ENCODE data around the gene HSP90AB1. TPM values are rescaled to one million over a fixed set of nuclear protein-coding genes. Genes with fewer than 3 reads are reported as not detected.

The HSP90AB1 gene
- total and polyA plus RNA-seq, 2 donors: 252 to 772 TPM

GRCh38 chr6:44220913-44221290, 26.0 kb upstream of the HSP90AB1 start:
- H3K27me3 ChIP-seq (ENCODE audit: control insufficient read depth in 2 of 2, insufficient read depth in 1 of 2, low read length in 1 of 2): no peaks in the 10 kb centered on the region
- over 99% methylated on average over 4 of the region's 4 CpGs for WGBS
- peaks cover 56 to 92% of the 10 kb centered on the region in 2 donors for H3K4me1 ChIP-seq (ENCODE audit: control insufficient read depth in 2 of 2, insufficient read depth in 2 of 2, low read length in 2 of 2)
- no peaks in the 10 kb centered on the region for H3K9me3 ChIP-seq (ENCODE audit: control insufficient read depth in 2 of 2, insufficient read depth in 1 of 2, low read length in 1 of 2)
- peak overlapping the region; percentile 74 to 91 for H3K27ac ChIP-seq (ENCODE audit: low read depth in 1 of 2, low read length in 1 of 2)
- no peak overlapping the region for H3K4me3 ChIP-seq (ENCODE audit: low read length in 2 of 2)
- no peaks in the 10 kb centered on the region for H3K36me3 ChIP-seq (ENCODE audit: control insufficient read depth in 2 of 2, insufficient read depth in 2 of 2, low read length in 1 of 2)
- no peak for DNase-seq (ENCODE audit: low read depth in 6 of 9, low spot score in 9 of 9)

- H3K27me3 ChIP-seq (ENCODE audit: control insufficient read depth in 2 of 2, insufficient read depth in 1 of 2, low read length in 1 of 2): no peaks in the 10 kb centered on the region
- H3K4me1 ChIP-seq (ENCODE audit: control insufficient read depth in 2 of 2, insufficient read depth in 2 of 2, low read length in 2 of 2): peaks cover 57 to 92% of the 10 kb centered on the region in 2 donors
- H3K4me3 ChIP-seq (ENCODE audit: low read length in 2 of 2): no peak overlapping the region
- peak overlapping the region; percentile 74 to 91 for H3K27ac ChIP-seq (ENCODE audit: low read depth in 1 of 2, low read length in 1 of 2)
- 12% methylated on average over 4 of the region's 4 CpGs for WGBS
- peaks cover 0 to 3% of the 10 kb centered on the region in 2 donors for H3K36me3 ChIP-seq (ENCODE audit: control insufficient read depth in 2 of 2, insufficient read depth in 2 of 2, low read length in 1 of 2)
- H3K9me3 ChIP-seq (ENCODE audit: control insufficient read depth in 2 of 2, insufficient read depth in 1 of 2, low read length in 1 of 2): no peaks in the 10 kb centered on the region
- peak in 5 of 9 donors; percentile 68 to 88 (median 76) for DNase-seq (ENCODE audit: low read depth in 6 of 9, low spot score in 9 of 9)
Measured at GRCh38 chr6:44221291-44221960, 25.5 kb upstream of the HSP90AB1 start.

- no peak for DNase-seq (ENCODE audit: low read depth in 6 of 9, low spot score in 9 of 9)
- H3K36me3 ChIP-seq (ENCODE audit: control insufficient read depth in 2 of 2, insufficient read depth in 2 of 2, low read length in 1 of 2): peaks cover 0 to 8% of the 10 kb centered on the region in 2 donors
- H3K9me3 ChIP-seq (ENCODE audit: control insufficient read depth in 2 of 2, insufficient read depth in 1 of 2, low read length in 1 of 2): no peaks in the 10 kb centered on the region
- no peak overlapping the region for H3K4me3 ChIP-seq (ENCODE audit: low read length in 2 of 2)
- WGBS: 72% methylated on average over 2 of the region's 2 CpGs
- peaks cover 57 to 92% of the 10 kb centered on the region in 2 donors for H3K4me1 ChIP-seq (ENCODE audit: control insufficient read depth in 2 of 2, insufficient read depth in 2 of 2, low read length in 2 of 2)
- no peaks in the 10 kb centered on the region for H3K27me3 ChIP-seq (ENCODE audit: control insufficient read depth in 2 of 2, insufficient read depth in 1 of 2, low read length in 1 of 2)
- peak overlapping the region in 1 of 2 donors; percentile 91 for H3K27ac ChIP-seq (ENCODE audit: low read depth in 1 of 2, low read length in 1 of 2)
Measured at GRCh38 chr6:44221961-44222335, 25.0 kb upstream of the HSP90AB1 start.

GRCh38 chr6:44222486-44223318, 24.2 kb upstream of the HSP90AB1 start:
- Histone ChIP-seq H3K27ac (ENCODE audit: low read depth in 1 of 2, low read length in 1 of 2) (peak overlapping the region in 1 of 2 donors; percentile 76), H3K4me3 (ENCODE audit: low read length in 2 of 2) (peak overlapping the region; percentile 56 to 74), H3K27me3 (ENCODE audit: control insufficient read depth in 2 of 2, insufficient read depth in 1 of 2, low read length in 1 of 2) (no peaks in the 10 kb centered on the region), H3K4me1 (ENCODE audit: control insufficient read depth in 2 of 2, insufficient read depth in 2 of 2, low read length in 2 of 2) (peaks cover 59 to 92% of the 10 kb centered on the region in 2 donors), H3K36me3 (ENCODE audit: control insufficient read depth in 2 of 2, insufficient read depth in 2 of 2, low read length in 1 of 2) (peaks cover 0 to 15% of the 10 kb centered on the region in 2 donors), H3K9me3 (ENCODE audit: control insufficient read depth in 2 of 2, insufficient read depth in 1 of 2, low read length in 1 of 2) (no peaks in the 10 kb centered on the region)
- DNase-seq (ENCODE audit: low read depth in 6 of 9, low spot score in 9 of 9): peak in 1 of 9 donors; percentile 47
- 29% methylated on average over 26 of the region's 26 CpGs for WGBS

GRCh38 chr6:44223319-44224028, 23.4 kb upstream of the HSP90AB1 start, which contains the start of gene SLC29A1:
SLC29A1 (plus strand) TSS chr6:44223595; CDS start chr6:44227314, 3,719 bp downstream.
- Histone ChIP-seq H3K27me3 (ENCODE audit: control insufficient read depth in 2 of 2, insufficient read depth in 1 of 2, low read length in 1 of 2) (no peaks in the 10 kb centered on the region), H3K27ac (ENCODE audit: low read depth in 1 of 2, low read length in 1 of 2) (peak within 1 kb of the TSS; percentile 22 to 95), H3K4me1 (ENCODE audit: control insufficient read depth in 2 of 2, insufficient read depth in 2 of 2, low read length in 2 of 2) (peaks cover 55 to 92% of the 10 kb centered on the region in 2 donors), H3K4me3 (ENCODE audit: low read length in 2 of 2) (peak within 1 kb of the TSS; percentile 74 to 82), H3K36me3 (ENCODE audit: control insufficient read depth in 2 of 2, insufficient read depth in 2 of 2, low read length in 1 of 2) (peaks cover 5 to 23% of the 10 kb centered on the region in 2 donors), H3K9me3 (ENCODE audit: control insufficient read depth in 2 of 2, insufficient read depth in 1 of 2, low read length in 1 of 2) (no peaks in the 10 kb centered on the region)
- peak in 7 of 9 donors; percentile 74 to 92 (median 84) for DNase-seq (ENCODE audit: low read depth in 6 of 9, low spot score in 9 of 9)
- WGBS: 1% methylated on average over 73 of the region's 73 CpGs

- Histone ChIP-seq H3K9me3 (ENCODE audit: control insufficient read depth in 2 of 2, insufficient read depth in 1 of 2, low read length in 1 of 2) (no peaks in the 10 kb centered on the region), H3K4me1 (ENCODE audit: control insufficient read depth in 2 of 2, insufficient read depth in 2 of 2, low read length in 2 of 2) (peaks cover 47 to 86% of the 10 kb centered on the region in 2 donors), H3K36me3 (ENCODE audit: control insufficient read depth in 2 of 2, insufficient read depth in 2 of 2, low read length in 1 of 2) (peaks cover 13 to 31% of the 10 kb centered on the region in 2 donors), H3K27me3 (ENCODE audit: control insufficient read depth in 2 of 2, insufficient read depth in 1 of 2, low read length in 1 of 2) (no peaks in the 10 kb centered on the region), H3K27ac (ENCODE audit: low read depth in 1 of 2, low read length in 1 of 2) (peak overlapping the region; percentile 22 to 95), H3K4me3 (ENCODE audit: low read length in 2 of 2) (peak overlapping the region; percentile 74 to 82)
- peak in 1 of 9 donors; percentile 57 for DNase-seq (ENCODE audit: low read depth in 6 of 9, low spot score in 9 of 9)
- 10% methylated on average over 18 of the region's 18 CpGs for WGBS
Measured at GRCh38 chr6:44224029-44224964, 22.6 kb upstream of the HSP90AB1 start.

- no peaks in the 10 kb centered on the region for H3K9me3 ChIP-seq (ENCODE audit: control insufficient read depth in 2 of 2, insufficient read depth in 1 of 2, low read length in 1 of 2)
- peak overlapping the region; percentile 74 to 82 for H3K4me3 ChIP-seq (ENCODE audit: low read length in 2 of 2)
- H3K27me3 ChIP-seq (ENCODE audit: control insufficient read depth in 2 of 2, insufficient read depth in 1 of 2, low read length in 1 of 2): no peaks in the 10 kb centered on the region
- peaks cover 42 to 82% of the 10 kb centered on the region in 2 donors for H3K4me1 ChIP-seq (ENCODE audit: control insufficient read depth in 2 of 2, insufficient read depth in 2 of 2, low read length in 2 of 2)
- H3K27ac ChIP-seq (ENCODE audit: low read depth in 1 of 2, low read length in 1 of 2): peak overlapping the region in 1 of 2 donors; percentile 95
- H3K36me3 ChIP-seq (ENCODE audit: control insufficient read depth in 2 of 2, insufficient read depth in 2 of 2, low read length in 1 of 2): peaks cover 19 to 38% of the 10 kb centered on the region in 2 donors
- peak in 1 of 9 donors; percentile 62 for DNase-seq (ENCODE audit: low read depth in 6 of 9, low spot score in 9 of 9)
- 53% methylated on average over 4 of the region's 4 CpGs for WGBS
Measured at GRCh38 chr6:44224965-44225305, 22.0 kb upstream of the HSP90AB1 start.
